ENCODE data around the gene PHF3. TPM values are rescaled to one million over a fixed set of nuclear protein-coding genes. Genes with fewer than 3 reads are reported as not detected.

The PHF3 gene
- total RNA-seq, 1 experiment from 2014 or later: 46.4 TPM

- H3K4me3 Mint-ChIP-seq (ENCODE audit: unreplicated experiment): peak overlapping the region; percentile 72
- H3K9me3 Mint-ChIP-seq (ENCODE audit: unreplicated experiment): no peaks in the 10 kb centered on the region
- no peaks in the 10 kb centered on the region for H3K36me3 Mint-ChIP-seq (ENCODE audit: insufficient read depth, unreplicated experiment)
- CTCF ChIA-PET: interaction anchor here (0.6 to 6.4 kb wide), 36 partner anchors 10 to 245 kb away, joined by 3 to 61 read pairs (median 6); partner anchors contain the start of gene PHF3
- H3K27ac Mint-ChIP-seq (ENCODE audit: low read depth, unreplicated experiment): peak overlapping the region; percentile 4
- no peak for DNase-seq (ENCODE audit: unreplicated experiment)
- POLR2A ChIA-PET: interaction anchor here (0.6 to 5.8 kb wide), 18 partner anchors 9 to 248 kb away, joined by 3 to 50 read pairs (median 4); partner anchors contain the start of gene PHF3
- no peaks in the 10 kb centered on the region for H3K27me3 Mint-ChIP-seq (ENCODE audit: insufficient read depth, unreplicated experiment)
- TF ChIP-seq, protein P1, sequence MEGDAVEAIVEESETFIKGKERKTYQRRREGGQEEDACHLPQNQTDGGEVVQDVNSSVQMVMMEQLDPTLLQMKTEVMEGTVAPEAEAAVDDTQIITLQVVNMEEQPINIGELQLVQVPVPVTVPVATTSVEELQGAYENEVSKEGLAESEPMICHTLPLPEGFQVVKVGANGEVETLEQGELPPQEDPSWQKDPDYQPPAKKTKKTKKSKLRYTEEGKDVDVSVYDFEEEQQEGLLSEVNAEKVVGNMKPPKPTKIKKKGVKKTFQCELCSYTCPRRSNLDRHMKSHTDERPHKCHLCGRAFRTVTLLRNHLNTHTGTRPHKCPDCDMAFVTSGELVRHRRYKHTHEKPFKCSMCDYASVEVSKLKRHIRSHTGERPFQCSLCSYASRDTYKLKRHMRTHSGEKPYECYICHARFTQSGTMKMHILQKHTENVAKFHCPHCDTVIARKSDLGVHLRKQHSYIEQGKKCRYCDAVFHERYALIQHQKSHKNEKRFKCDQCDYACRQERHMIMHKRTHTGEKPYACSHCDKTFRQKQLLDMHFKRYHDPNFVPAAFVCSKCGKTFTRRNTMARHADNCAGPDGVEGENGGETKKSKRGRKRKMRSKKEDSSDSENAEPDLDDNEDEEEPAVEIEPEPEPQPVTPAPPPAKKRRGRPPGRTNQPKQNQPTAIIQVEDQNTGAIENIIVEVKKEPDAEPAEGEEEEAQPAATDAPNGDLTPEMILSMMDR (IDR thresholded peaks at IDR 0.05; ENCODE audit: unreplicated experiment): no peak
- intact Hi-C loops (cut with micrococcal nuclease): loop anchor here (1.0 to 5.0 kb wide), 4 partner anchors 40 to 245 kb away; partner anchors contain the start of gene PHF3
- peaks cover 7% of the 10 kb centered on the region for H3K4me1 Mint-ChIP-seq (ENCODE audit: insufficient read depth, unreplicated experiment)
- BruUV-seq (replicated peaks): no TSS peak
These were observed 38.2 kb upstream of the PHF3 start for GRCh38 chr6:63597141-63598048.

- ChIA-PET CTCF (interaction anchor here (0.6 to 6.4 kb wide), 47 partner anchors 9 to 249 kb away, joined by 3 to 61 read pairs (median 5); partner anchors contain the start of gene PHF3), POLR2A (interaction anchor here (0.6 to 5.8 kb wide), 20 partner anchors 10 to 249 kb away, joined by 3 to 50 read pairs (median 4); partner anchors contain the start of gene PHF3)
- intact Hi-C loops (cut with micrococcal nuclease): loop anchor here (1.0 to 5.0 kb wide), 4 partner anchors 39 to 246 kb away; partner anchors contain the start of gene PHF3
- Mint-ChIP-seq H3K4me3 (ENCODE audit: unreplicated experiment) (peak overlapping the region; percentile 72), H3K27me3 (ENCODE audit: insufficient read depth, unreplicated experiment) (no peaks in the 10 kb centered on the region), H3K9me3 (ENCODE audit: unreplicated experiment) (no peaks in the 10 kb centered on the region), H3K4me1 (ENCODE audit: insufficient read depth, unreplicated experiment) (peaks cover 7% of the 10 kb centered on the region), H3K27ac (ENCODE audit: low read depth, unreplicated experiment) (peak overlapping the region; percentile 4), H3K36me3 (ENCODE audit: insufficient read depth, unreplicated experiment) (no peaks in the 10 kb centered on the region)
- TF ChIP-seq, protein P1 (IDR thresholded peaks at IDR 0.05; ENCODE audit: unreplicated experiment): peak; percentile 79
- DNase-seq (ENCODE audit: unreplicated experiment): peak; percentile 84
- BruUV-seq (replicated peaks): no TSS peak
These were observed 37.3 kb upstream of the PHF3 start for GRCh38 chr6:63598049-63599036.

DNA sequence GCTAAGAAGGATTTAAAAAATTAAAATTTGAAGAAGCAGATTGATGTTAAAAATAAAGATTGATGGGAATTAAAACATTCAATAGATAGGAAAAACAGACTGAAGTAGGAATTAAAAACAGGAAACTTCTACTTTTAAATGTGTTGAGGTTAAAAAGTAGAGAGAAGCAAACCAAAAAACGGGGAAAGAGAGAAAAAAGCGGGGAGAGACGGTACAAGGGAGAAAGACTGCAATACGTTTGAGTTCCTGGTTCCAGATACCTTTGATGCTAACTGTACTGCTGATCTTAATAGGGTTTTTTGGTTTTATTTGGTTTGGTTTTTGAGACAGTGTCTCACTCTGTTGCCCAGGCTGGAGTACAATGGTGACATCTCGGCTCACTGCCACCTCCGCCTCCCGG is 36.4 kb upstream of the PHF3 start:
- ChIA-PET CTCF (interaction anchor here (0.6 to 6.4 kb wide), 32 partner anchors 8 to 250 kb away, joined by 3 to 61 read pairs (median 7); partner anchors contain the start of gene PHF3), POLR2A (interaction anchor here (1.6 to 5.8 kb wide), 7 partner anchors 15 to 247 kb away, joined by 3 to 50 read pairs (median 11); partner anchors contain the start of gene PHF3)
- intact Hi-C loops (cut with micrococcal nuclease): loop anchor here (5.0 kb wide), 1 partner anchor 38 kb away; the partner anchor contains the start of gene PHF3
- TF ChIP-seq, protein P1 (IDR thresholded peaks at IDR 0.05; ENCODE audit: unreplicated experiment): no peak
- no peaks in the 10 kb centered on the region for H3K27me3 Mint-ChIP-seq (ENCODE audit: insufficient read depth, unreplicated experiment)
- DNase-seq (ENCODE audit: unreplicated experiment): no peak
- H3K4me1 Mint-ChIP-seq (ENCODE audit: insufficient read depth, unreplicated experiment): peaks cover 7% of the 10 kb centered on the region
- no peaks in the 10 kb centered on the region for H3K36me3 Mint-ChIP-seq (ENCODE audit: insufficient read depth, unreplicated experiment)
- H3K27ac Mint-ChIP-seq (ENCODE audit: low read depth, unreplicated experiment): no peak overlapping the region
- no peaks in the 10 kb centered on the region for H3K9me3 Mint-ChIP-seq (ENCODE audit: unreplicated experiment)
- BruUV-seq (replicated peaks): no TSS peak
- no peak overlapping the region for H3K4me3 Mint-ChIP-seq (ENCODE audit: unreplicated experiment)

Measured in MCF 10A (cell line).